Lower leg skin (tissue), 4 donors: ENCODE results near the gene BAIAP2. TPM values are rescaled to one million over a fixed set of nuclear protein-coding genes. Genes with fewer than 3 reads are reported as not detected.

ENCODE experiments used
- DNase-seq, 2 donors: peaks; one replicate each; pipeline ENCODE4 v3.0.0-alpha.2; 2019; ENCODE audit warnings: low spot score in 2 of 2
- H3K4me3 ChIP-seq: fragments of 200-600 bp; sonication (generic); 2 replicates; pipeline ENCODE4 v1.5.1; 2017; ENCODE audit warnings: mild to moderate bottlenecking, low read depth; ENCODE audit not compliant: poor library complexity, severe bottlenecking
- POLR2A ChIP-seq, 2 donors: fragments of 450-650 bp; IDR thresholded peaks; one replicate each; pipeline ENCODE4 v1.6.1; 2016 to 2017; ENCODE audit warnings: antibody characterized with exemption in 2 of 2, mild to moderate bottlenecking in 1 of 2, moderate library complexity in 1 of 2
- WGBS, 2 donors: methylation state at CpG; one replicate each; pipeline ENCODE4 v1.1.5; 2018; 5-methylcytosine and 5-hydroxymethylcytosine counted together
- intact Hi-C: fragments of 100-400 bp; cut with DNase I; formaldehyde crosslinking; loops from one replicate; pipeline ENCODE4 v1.15.0; 2023; ENCODE audit warnings: low total_unique reads
- total RNA-seq, 4 donors: library from RNA; depleted of rRNA; stranded (reverse); fragments of >200 nt; gene quantifications; one replicate each; pipeline ENCODE4 v1.1.0, GENCODE V29; 2016
- TF ChIP-seq, protein P1 (sequence below), 3 donors: fragments of 450-650 bp; IDR thresholded peaks; one replicate each; pipeline ENCODE4 v1.5.1; 2016; ENCODE audit warnings: antibody characterized with exemption in 3 of 3, mild to moderate bottlenecking in 3 of 3, moderate library complexity in 2 of 3

The BAIAP2 gene
- total RNA-seq, 4 donors from 2014 or later: 190 to 308 (median 224) TPM

DNA sequence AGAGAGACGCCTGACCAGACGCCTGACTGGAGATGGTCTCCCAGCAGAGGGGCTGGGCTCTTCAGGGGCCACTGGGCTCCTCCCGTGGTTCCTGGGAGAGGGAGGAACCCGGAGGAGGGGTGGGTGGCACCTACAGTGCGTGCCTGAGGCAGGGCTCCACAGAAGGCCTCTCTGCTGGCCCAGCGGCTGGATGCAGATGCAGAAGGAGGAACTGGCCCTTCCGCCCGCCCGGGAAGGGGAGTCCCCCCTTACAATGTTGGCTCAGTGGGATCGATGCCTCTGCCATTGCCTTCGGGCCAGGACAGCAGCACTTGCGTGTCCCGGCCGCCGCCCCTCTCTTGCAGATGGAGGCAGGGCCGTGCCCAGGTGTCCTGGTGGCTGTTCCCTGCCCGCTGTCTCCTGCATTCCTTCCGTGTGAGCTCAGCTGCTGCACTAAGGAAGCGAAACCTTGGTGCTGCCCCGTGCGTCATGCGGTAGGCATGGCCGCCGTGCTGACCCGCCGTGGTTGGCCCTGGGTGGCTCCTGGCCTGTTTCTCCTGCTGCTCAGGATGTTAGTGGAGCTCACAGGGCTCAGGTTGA is 15.1 kb downstream of the BAIAP2 start:
- H3K4me3 ChIP-seq: no peak overlapping the region
- intact Hi-C loops: no loop called here
- no peak for DNase-seq
- TF ChIP-seq, protein P1, sequence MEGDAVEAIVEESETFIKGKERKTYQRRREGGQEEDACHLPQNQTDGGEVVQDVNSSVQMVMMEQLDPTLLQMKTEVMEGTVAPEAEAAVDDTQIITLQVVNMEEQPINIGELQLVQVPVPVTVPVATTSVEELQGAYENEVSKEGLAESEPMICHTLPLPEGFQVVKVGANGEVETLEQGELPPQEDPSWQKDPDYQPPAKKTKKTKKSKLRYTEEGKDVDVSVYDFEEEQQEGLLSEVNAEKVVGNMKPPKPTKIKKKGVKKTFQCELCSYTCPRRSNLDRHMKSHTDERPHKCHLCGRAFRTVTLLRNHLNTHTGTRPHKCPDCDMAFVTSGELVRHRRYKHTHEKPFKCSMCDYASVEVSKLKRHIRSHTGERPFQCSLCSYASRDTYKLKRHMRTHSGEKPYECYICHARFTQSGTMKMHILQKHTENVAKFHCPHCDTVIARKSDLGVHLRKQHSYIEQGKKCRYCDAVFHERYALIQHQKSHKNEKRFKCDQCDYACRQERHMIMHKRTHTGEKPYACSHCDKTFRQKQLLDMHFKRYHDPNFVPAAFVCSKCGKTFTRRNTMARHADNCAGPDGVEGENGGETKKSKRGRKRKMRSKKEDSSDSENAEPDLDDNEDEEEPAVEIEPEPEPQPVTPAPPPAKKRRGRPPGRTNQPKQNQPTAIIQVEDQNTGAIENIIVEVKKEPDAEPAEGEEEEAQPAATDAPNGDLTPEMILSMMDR (IDR thresholded peaks at IDR 0.05): no peak
- 36 to 61% methylated on average over 11 to 22 of the region's 26 CpGs for WGBS, 2 donors

DNA sequence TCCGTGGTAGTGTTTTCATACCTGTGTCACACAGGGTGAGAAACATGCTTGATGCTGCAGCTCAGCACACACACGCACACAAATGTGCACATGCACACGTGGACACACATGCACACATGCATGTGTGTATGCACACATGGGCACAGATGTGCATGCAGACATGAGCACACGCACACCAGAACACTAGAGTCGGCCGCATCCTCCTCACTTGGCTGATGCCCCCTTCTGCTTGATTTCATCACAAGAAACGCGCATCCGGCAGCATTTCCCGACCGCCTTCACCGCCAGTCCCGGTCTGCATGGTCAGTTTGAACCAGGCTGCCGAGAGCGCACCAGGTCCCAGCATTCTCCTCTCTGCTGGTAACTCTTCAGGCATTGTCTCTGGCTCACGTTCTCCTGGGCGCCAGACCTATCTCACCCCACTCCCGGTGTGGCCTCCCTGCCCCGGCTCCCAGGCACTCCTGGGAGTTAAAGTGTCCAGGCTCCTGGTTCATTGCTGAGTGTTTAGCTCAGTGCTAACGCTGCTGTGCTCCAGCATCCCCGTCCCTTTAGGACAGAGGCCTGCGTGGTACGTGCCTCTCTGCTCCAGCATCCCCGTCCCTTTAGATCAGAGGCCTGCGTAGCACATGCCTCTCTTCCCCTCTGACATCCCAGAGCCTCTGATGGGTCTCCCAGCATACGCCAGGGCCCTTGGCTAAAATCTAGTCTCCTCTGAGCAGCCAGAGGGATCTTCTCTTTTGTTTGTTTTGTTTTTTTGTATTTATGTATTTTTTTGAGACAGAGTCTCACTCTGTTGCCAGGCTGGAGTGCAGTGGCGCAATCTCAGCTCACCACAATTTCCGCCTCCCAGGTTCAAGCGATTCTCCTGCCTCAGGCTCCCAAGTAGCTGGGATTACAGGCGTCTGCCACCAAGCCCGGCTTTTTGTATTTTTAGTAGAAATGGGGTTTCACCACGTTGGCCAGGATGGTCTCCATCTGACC is 16.0 kb downstream of the BAIAP2 start:
- no peak for TF ChIP-seq POLR2A (IDR thresholded peaks at IDR 0.05)
- TF ChIP-seq, protein P1 (IDR thresholded peaks at IDR 0.05): no peak
- whole genome bisulfite sequencing, 2 donors: 67 to 80% methylated on average over 32 of the region's 32 CpGs
- intact Hi-C loops: no loop called here
- H3K4me3 ChIP-seq: no peak overlapping the region
- no peak for DNase-seq

DNA sequence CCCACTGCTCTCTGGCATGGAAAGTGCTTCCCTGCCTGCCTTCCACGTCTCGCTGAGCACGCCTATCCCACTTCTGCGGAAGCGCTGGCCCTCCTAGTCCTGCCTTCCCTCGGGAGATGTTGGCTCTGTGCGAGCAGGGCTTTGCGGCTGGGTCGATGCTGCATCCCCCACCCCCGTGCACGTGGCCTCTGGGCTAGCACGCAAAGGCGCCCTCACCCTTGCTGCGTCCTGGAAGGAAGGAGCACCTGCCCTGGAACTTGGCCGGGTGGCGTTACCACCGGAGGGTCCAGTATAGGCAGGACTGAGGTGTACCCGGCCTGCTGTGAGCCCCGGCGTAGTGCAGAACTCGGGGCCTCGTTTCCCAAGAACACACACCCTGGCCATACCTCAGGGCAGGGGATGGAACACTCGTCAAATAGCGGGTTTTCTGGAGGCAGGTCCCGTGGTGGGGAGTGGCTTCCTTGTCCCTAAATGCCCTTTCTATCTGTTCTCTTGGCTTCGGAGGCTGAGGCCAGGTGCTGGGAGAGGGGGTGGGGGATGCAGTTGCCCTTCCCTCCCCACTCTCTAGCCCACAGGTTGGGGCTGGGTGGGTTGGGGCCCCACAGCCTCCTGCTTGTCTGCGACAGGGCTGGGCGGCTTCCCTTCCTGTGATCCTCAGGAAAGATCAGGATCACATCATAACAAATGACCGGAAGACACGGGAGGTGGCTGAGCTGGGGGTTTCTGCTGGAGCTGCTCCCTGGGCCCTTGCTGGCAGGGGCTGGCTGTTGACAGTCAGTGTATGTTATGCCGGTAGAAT is 17.4 kb downstream of the BAIAP2 start:
- WGBS, 2 donors: 29 to 47% methylated on average over 28 to 30 of the region's 31 CpGs
- DNase-seq: no peak
- intact Hi-C loops: no loop called here
- TF ChIP-seq, protein P1 (IDR thresholded peaks at IDR 0.05): no peak
- TF ChIP-seq POLR2A (IDR thresholded peaks at IDR 0.05): no peak
- H3K4me3 ChIP-seq: no peak overlapping the region

DNA sequence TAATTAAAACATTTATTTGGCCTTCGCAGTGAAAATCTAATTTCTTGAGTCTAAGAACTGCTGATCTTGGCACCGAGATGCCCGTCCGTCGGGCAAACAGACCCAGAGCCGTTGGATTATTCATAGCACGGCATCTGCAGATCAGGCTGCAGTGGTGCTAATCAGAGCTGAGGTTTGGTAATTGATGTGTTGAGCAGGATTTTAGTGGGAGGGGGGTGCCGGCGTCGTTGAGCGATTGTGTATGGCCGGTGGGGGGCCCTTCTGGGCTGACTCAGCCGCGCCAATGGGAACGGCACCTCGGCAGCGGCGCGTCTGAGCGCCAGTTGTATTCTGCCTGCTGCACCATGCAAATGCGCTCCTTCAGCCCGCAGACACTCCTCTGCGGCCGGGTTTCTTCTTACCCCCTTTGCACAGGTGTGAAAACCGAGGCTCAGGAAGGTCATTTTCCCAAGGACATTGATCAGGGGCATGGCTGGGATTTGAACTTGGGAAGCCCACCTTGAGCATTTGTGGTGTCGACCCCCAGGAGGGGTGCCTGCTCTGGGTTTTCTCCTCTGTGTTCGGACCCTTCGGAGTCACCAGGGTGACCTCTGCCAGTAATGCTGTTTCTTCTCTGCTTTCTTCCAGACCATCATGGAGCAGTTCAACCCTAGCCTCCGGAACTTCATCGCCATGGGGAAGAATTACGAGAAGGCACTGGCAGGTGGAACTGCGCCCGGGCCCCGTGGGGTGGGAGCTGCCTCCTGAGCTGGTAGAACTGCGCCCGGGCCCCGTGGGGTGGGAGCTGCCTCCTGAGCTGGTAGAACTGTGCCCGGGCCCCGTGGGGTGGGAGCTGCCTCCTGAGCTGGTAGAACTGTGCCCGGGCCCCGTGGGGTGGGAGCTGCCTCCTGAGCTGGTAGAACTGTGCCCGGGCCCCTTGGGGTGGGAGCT is 18.4 kb downstream of the BAIAP2 start:
- WGBS, 2 donors: 60 to 63% methylated on average over 39 of the region's 42 CpGs
- H3K4me3 ChIP-seq: no peak overlapping the region

More for the DNA sequence above, 18.4 kb downstream of the BAIAP2 start:
- DNase-seq: no peak
- intact Hi-C loops: no loop called here
- TF ChIP-seq POLR2A (IDR thresholded peaks at IDR 0.05): no peak
- TF ChIP-seq, protein P1 (IDR thresholded peaks at IDR 0.05): no peak
